Sigmoid colon (tissue), 4 donors: Measurements from ENCODE around the gene SHISA3.

Experiments used
- EP300 ChIP-seq, 4 donors: sonication (generic); formaldehyde crosslinking; IDR thresholded peaks; one replicate each; pipeline ENCODE4 v1.6.1; 2017; ENCODE audit warnings: antibody characterized with exemption in 4 of 4
- POLR2A ChIP-seq, 2 donors: fragments of 450-650 bp; IDR thresholded peaks; one replicate each; pipeline ENCODE4 v1.6.1; 2016; ENCODE audit warnings: antibody characterized with exemption in 2 of 2, mild to moderate bottlenecking in 2 of 2, moderate library complexity in 2 of 2
- POLR2AphosphoS5 ChIP-seq, 4 donors: sonication (generic); formaldehyde crosslinking; IDR thresholded peaks; one replicate each; pipeline ENCODE4 v1.6.1; 2017; ENCODE audit warnings: antibody characterized with exemption in 4 of 4
- TF ChIP-seq, protein P1 (sequence below), 4 experiments: fragments of 450-650 bp in 3 of 4; fragments of 200-600 bp in 1 of 4; IDR thresholded peaks; one replicate each; pipeline ENCODE4 v1.5.1; 2016 to 2019; ENCODE audit warnings: antibody characterized with exemption in 4 of 4, mild to moderate bottlenecking in 3 of 4, moderate library complexity in 2 of 4

DNA sequence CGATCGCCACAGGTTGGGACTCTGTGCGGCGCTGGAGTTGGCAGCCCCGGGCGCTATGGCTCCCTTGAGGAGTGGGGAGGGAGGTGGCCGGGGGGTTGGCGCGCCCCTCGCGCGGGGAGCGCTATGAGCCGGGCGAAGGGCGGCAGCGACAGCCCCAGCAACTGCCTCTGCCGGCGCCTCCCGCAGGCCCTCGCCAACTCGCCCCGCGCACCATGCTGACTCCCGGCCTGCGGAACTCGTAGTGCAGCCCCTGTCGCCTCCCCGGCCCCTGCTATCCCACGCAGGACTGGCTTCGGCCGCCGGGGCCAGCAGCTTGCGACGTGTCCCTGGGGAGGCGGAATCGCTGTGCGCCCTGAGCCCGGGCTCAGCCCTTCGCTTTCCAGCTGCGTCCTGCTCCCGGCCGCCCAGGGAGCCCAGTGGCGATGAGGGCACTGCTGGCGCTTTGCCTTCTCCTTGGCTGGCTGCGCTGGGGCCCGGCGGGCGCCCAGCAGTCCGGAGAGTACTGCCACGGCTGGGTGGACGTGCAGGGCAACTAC, 415 bp downstream of the SHISA3 start:
- TF ChIP-seq, protein P1, sequence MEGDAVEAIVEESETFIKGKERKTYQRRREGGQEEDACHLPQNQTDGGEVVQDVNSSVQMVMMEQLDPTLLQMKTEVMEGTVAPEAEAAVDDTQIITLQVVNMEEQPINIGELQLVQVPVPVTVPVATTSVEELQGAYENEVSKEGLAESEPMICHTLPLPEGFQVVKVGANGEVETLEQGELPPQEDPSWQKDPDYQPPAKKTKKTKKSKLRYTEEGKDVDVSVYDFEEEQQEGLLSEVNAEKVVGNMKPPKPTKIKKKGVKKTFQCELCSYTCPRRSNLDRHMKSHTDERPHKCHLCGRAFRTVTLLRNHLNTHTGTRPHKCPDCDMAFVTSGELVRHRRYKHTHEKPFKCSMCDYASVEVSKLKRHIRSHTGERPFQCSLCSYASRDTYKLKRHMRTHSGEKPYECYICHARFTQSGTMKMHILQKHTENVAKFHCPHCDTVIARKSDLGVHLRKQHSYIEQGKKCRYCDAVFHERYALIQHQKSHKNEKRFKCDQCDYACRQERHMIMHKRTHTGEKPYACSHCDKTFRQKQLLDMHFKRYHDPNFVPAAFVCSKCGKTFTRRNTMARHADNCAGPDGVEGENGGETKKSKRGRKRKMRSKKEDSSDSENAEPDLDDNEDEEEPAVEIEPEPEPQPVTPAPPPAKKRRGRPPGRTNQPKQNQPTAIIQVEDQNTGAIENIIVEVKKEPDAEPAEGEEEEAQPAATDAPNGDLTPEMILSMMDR (IDR thresholded peaks at IDR 0.05), result no peak
- TF ChIP-seq POLR2A (IDR thresholded peaks at IDR 0.05) (no peak), POLR2AphosphoS5 (IDR thresholded peaks at IDR 0.05) (no peak), EP300 (IDR thresholded peaks at IDR 0.05) (no peak)
